ENCODE data around the gene NAP1L4.

GRCh38 chr11:2926611-2927051, 65.5 kb downstream of the NAP1L4 start:
- TF ChIP-seq TCF12 (IDR thresholded peaks at IDR 0.05; ENCODE audit: low read depth): no peak
- TF ChIP-seq YY1 (IDR thresholded peaks at IDR 0.05; ENCODE audit: low read depth): no peak
- TF ChIP-seq ZBTB7A (IDR thresholded peaks at IDR 0.05; ENCODE audit: low read depth): no peak
- no peak for TF ChIP-seq TAF1 (IDR thresholded peaks at IDR 0.05; ENCODE audit: low read depth)
- no peak for TF ChIP-seq EP300 (IDR thresholded peaks at IDR 0.05; ENCODE audit: borderline replicate concordance)
- TF ChIP-seq MAX (IDR thresholded peaks at IDR 0.05): no peak
- no peak for TF ChIP-seq USF1 (IDR thresholded peaks at IDR 0.05)
- no peak for TF ChIP-seq NFIC (IDR thresholded peaks at IDR 0.05)
- TF ChIP-seq EGR1 (IDR thresholded peaks at IDR 0.05): no peak
- no peak for TF ChIP-seq REST (IDR thresholded peaks at IDR 0.05; ENCODE audit: low read depth)
- TF ChIP-seq RAD21 (IDR thresholded peaks at IDR 0.05; ENCODE audit: low read depth): no peak

Data from Ishikawa (cell line).